Activated CD8-positive, alpha-beta memory T cell treated with anti-CD3 and anti-CD28 coated beads, Interleukin-2, amount 50 U/mL, for 48 hours (primary cell): ENCODE data around the gene DIDO1.
"Not testable (repeated sequence)": the region's sequence is repeated elsewhere in the genome, so short reads cannot be mapped to it uniquely, and the experiment has no call there.

Source experiments
- DNase-seq: peaks from one replicate; pipeline ENCODE4 v3.0.0-alpha.2; 2020

DIDO1 gene

GRCh38 chr20:62875419-62876361, 50.6 kb downstream of the DIDO1 start:
- DNase-seq, result no peak

GRCh38 chr20:62874964-62875344, 51.4 kb downstream of the DIDO1 start:
- DNase-seq, result no peak

GRCh38 chr20:62873681-62874031, 52.6 kb downstream of the DIDO1 start:
- not testable (repeated sequence) for DNase-seq

- DNase-seq, result no peak
Measured at GRCh38 chr20:62873280-62873679, 53.0 kb downstream of the DIDO1 start.

- DNase-seq, result no peak
Measured at GRCh38 chr20:62872862-62873261, 53.4 kb downstream of the DIDO1 start.

- DNase-seq, result no peak
Measured at GRCh38 chr20:62872184-62872847, 54.0 kb downstream of the DIDO1 start.

- no peak for DNase-seq
Measured at GRCh38 chr20:62864207-62864606, 62.1 kb downstream of the DIDO1 start.

GRCh38 chr20:62861726-62862336, 64.5 kb downstream of the DIDO1 start, which contains the start of gene TCFL5:
TCFL5 (minus strand) TSS chr20:62861822; CDS start chr20:62861670, 152 bp downstream.
- peak; percentile 100 for DNase-seq

- DNase-seq, result peak; percentile 73
Measured at GRCh38 chr20:62860924-62861691, 65.2 kb downstream of the DIDO1 start.

- no peak for DNase-seq
Measured at GRCh38 chr20:62860391-62860923, 65.8 kb downstream of the DIDO1 start.

- DNase-seq, result no peak
Measured at GRCh38 chr20:62859721-62860120, 66.6 kb downstream of the DIDO1 start.

- no peak for DNase-seq
Measured at GRCh38 chr20:62858058-62858830, 68.1 kb downstream of the DIDO1 start.

- no peak for DNase-seq
Measured at GRCh38 chr20:62856931-62857619, 69.2 kb downstream of the DIDO1 start.

GRCh38 chr20:62855120-62855519, 71.2 kb downstream of the DIDO1 start:
- DNase-seq, result no peak

- DNase-seq, result no peak
Measured at GRCh38 chr20:62854121-62854520, 72.2 kb downstream of the DIDO1 start.

- not testable (repeated sequence) for DNase-seq
Measured at GRCh38 chr20:62853304-62853703, 73.0 kb downstream of the DIDO1 start.

GRCh38 chr20:62852841-62853240, 73.5 kb downstream of the DIDO1 start:
- no peak for DNase-seq

- DNase-seq, result no peak
Measured at GRCh38 chr20:62852196-62852595, 74.1 kb downstream of the DIDO1 start.

- DNase-seq, result no peak
Measured at GRCh38 chr20:62850333-62850974, 75.9 kb downstream of the DIDO1 start.

GRCh38 chr20:62849431-62849830, 76.9 kb downstream of the DIDO1 start:
- DNase-seq, result no peak

- not testable (repeated sequence) for DNase-seq
Measured at GRCh38 chr20:62848917-62849316, 77.4 kb downstream of the DIDO1 start.
